Sigmoid colon (tissue), 4 donors: Measurements from ENCODE around the gene POLR1E.

ENCODE experiments used
- CTCF ChIP-seq, 4 experiments: fragments of 450-650 bp in 3 of 4; fragments of 200-600 bp in 1 of 4; IDR thresholded peaks; one replicate each; pipeline ENCODE4 v1.5.1; 2016 to 2019; ENCODE audit warnings: antibody characterized with exemption in 4 of 4, mild to moderate bottlenecking in 3 of 4, moderate library complexity in 2 of 4
- POLR2AphosphoS5 ChIP-seq, 4 donors: sonication (generic); formaldehyde crosslinking; IDR thresholded peaks; one replicate each; pipeline ENCODE4 v1.6.1; 2017; ENCODE audit warnings: antibody characterized with exemption in 4 of 4

GRCh38 chr9:37504605-37505004, 18.9 kb downstream of the POLR1E start:
- TF ChIP-seq CTCF (IDR thresholded peaks at IDR 0.05) (no peak), POLR2AphosphoS5 (IDR thresholded peaks at IDR 0.05) (no peak)
